ENCODE data around the gene TCF19.

The TCF19 gene

DNA sequence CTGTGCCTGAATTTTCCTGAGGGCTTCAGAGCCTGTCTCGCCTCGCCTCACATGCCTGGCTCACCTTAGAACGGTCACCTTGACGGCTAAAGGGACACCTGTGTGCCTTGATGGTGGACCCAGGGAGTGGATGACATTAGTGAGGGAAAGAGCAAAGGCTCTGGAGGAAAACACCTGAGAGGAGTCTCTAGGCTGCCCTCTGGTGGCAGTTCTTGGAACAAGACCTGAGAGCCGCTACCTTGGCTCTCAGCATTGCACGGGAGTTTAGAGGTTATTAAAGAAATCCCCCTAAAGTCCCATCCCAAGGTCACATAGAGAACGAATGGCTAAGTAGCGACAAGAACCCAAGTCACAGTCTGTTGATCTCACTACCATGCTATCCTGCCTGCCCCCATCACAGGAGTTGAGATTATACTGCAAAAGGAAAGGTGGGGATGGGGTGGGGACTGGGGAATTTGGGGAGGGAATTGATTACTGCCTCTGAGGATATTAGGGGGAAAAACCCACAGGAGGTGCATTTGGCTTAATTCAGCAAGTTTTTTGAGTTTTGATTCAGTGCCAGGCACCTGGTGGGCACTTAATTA is 30.2 kb upstream of the TCF19 start:
- DNase-seq (ENCODE audit: insufficient read length, low spot score) (peak; percentile 70), FAIRE-seq (peak; percentile 62)
- TF ChIP-seq SPI1 (IDR thresholded peaks at IDR 0.05; ENCODE audit: low read depth, low read length) (no peak), TAF1 (IDR thresholded peaks at IDR 0.05; ENCODE audit: low read depth, low read length) (no peak), POLR2A (IDR thresholded peaks at IDR 0.05; ENCODE audit: low read depth, low read length) (no peak), POU2F2 (IDR thresholded peaks at IDR 0.05; ENCODE audit: low read depth, low read length) (no peak)

- TF ChIP-seq PAX5 (IDR thresholded peaks at IDR 0.05; ENCODE audit: insufficient read depth, low read length, severe bottlenecking) (no peak), POLR2AphosphoS5 (IDR thresholded peaks at IDR 0.05; ENCODE audit: low read depth, low read length) (no peak), POU2F2 (IDR thresholded peaks at IDR 0.05; ENCODE audit: low read depth, low read length) (no peak), SPI1 (IDR thresholded peaks at IDR 0.05; ENCODE audit: low read depth, low read length) (no peak), POLR2A (IDR thresholded peaks at IDR 0.05; ENCODE audit: low read depth, low read length) (no peak), TAF1 (IDR thresholded peaks at IDR 0.05; ENCODE audit: low read depth, low read length) (no peak)
- DNase-seq (ENCODE audit: insufficient read length, low spot score) (no peak), FAIRE-seq (no peak)
Observed at GRCh38 chr6:31129130-31129529, 29.3 kb upstream of the TCF19 start.

DNA sequence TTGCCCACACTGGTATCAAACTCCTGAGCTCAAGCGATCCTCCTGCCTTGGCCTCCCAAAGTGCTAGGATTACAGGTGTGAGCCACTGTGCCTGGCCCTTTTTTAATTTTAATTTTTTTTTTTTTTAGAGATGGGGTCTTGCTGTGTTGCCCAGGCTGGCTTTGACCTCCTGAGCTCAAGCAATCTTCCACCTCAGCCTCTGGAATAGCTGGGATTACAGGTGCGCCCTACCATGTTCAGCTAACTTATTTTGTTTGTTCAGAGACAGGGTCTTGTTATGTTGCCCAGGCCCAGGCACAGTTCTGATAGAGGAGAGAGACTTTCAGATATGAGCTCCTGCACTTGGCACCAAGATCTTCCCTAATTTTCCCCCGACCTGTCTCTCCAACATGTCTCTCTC is 27.6 kb upstream of the TCF19 start:
- FAIRE-seq (no peak), DNase-seq (ENCODE audit: insufficient read length, low spot score) (no peak)
- TF ChIP-seq SPI1 (IDR thresholded peaks at IDR 0.05; ENCODE audit: low read depth, low read length) (no peak), TAF1 (IDR thresholded peaks at IDR 0.05; ENCODE audit: low read depth, low read length) (no peak), POLR2A (IDR thresholded peaks at IDR 0.05; ENCODE audit: low read depth, low read length) (no peak), POU2F2 (IDR thresholded peaks at IDR 0.05; ENCODE audit: low read depth, low read length) (no peak), PAX5 (IDR thresholded peaks at IDR 0.05; ENCODE audit: insufficient read depth, low read length, severe bottlenecking) (no peak), POLR2AphosphoS5 (IDR thresholded peaks at IDR 0.05; ENCODE audit: low read depth, low read length) (no peak)

DNA sequence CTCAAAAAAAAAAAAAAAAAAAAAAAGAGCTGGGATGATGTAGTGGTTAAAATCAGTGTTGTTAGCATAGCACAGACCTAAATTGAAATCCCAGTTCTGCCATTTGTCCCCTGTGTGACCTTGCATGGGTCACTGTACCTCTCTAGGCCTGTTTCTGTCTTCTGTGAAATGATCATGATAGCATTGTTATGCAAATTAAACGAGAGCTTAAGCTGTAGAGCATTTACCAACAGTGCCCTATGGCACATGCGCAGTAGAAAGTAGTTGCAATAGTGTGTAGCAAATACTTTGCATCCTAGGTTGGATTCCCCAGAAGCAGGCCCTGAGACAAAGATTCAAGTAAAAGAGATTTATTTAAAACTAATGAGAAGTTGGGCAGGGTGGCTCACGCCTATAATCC is 26.8 kb upstream of the TCF19 start:
- FAIRE-seq = no peak
- TF ChIP-seq TAF1 (IDR thresholded peaks at IDR 0.05; ENCODE audit: low read depth, low read length) = no peak
- no peak for TF ChIP-seq POU2F2 (IDR thresholded peaks at IDR 0.05; ENCODE audit: low read depth, low read length)
- TF ChIP-seq PAX5 (IDR thresholded peaks at IDR 0.05; ENCODE audit: insufficient read depth, low read length, severe bottlenecking) = no peak
- TF ChIP-seq SPI1 (IDR thresholded peaks at IDR 0.05; ENCODE audit: low read depth, low read length) = no peak
- no peak for DNase-seq (ENCODE audit: insufficient read length, low spot score)

DNA sequence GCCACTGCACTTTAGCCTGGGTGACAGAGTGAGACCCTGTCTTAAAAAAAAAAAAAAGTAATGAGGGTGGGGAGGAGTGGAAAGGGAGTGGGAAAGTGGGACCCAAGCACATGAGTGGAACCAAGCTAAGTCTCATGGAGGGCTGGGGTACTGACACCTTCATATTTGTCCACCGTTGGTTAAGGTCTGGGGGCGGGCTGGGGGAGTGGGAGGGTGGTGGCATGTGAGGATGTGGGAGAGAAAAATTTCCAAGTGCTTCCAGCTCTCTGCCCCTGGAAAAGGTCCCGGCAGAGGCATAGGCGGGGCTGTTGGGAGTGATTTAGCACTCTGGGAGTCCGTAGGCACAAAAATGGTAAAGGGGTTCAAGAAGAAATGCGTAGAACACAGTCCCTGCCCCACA is 25.6 kb upstream of the TCF19 start:
- TF ChIP-seq POU2F2 (IDR thresholded peaks at IDR 0.05; ENCODE audit: low read depth, low read length) = no peak
- TF ChIP-seq SPI1 (IDR thresholded peaks at IDR 0.05; ENCODE audit: low read depth, low read length) = no peak
- no peak for TF ChIP-seq POLR2A (IDR thresholded peaks at IDR 0.05; ENCODE audit: low read depth, low read length)
- TF ChIP-seq PAX5 (IDR thresholded peaks at IDR 0.05; ENCODE audit: insufficient read depth, low read length, severe bottlenecking) = no peak
- TF ChIP-seq TAF1 (IDR thresholded peaks at IDR 0.05; ENCODE audit: low read depth, low read length) = no peak
- no peak for TF ChIP-seq POLR2AphosphoS5 (IDR thresholded peaks at IDR 0.05; ENCODE audit: low read depth, low read length)
- no peak for FAIRE-seq
- no peak for DNase-seq (ENCODE audit: insufficient read length, low spot score)

DNA sequence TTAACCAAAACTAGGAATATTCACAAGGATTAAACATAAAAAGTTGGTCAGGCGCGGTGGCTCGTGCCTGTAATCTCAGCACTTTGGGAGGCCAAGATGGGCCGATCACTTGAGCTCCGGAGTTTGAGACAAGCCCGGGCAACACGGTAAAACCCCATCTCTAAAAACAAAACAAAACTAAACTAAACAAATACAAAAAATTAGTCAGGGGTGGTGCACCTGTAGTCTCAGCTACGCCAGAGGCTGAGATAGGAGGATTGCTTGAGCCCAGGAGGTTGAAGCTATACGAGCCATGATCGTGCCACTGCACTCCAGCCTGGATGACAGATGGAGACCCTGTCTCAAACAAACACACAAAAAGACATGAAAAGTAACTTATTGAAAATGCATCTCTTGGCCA is 22.7 kb upstream of the TCF19 start:
- FAIRE-seq (no peak), DNase-seq (ENCODE audit: insufficient read length, low spot score) (no peak)
- TF ChIP-seq POU2F2 (IDR thresholded peaks at IDR 0.05; ENCODE audit: low read depth, low read length) = no peak
- TF ChIP-seq POLR2A (IDR thresholded peaks at IDR 0.05; ENCODE audit: low read depth, low read length) = no peak
- no peak for TF ChIP-seq POLR2AphosphoS5 (IDR thresholded peaks at IDR 0.05; ENCODE audit: low read depth, low read length)
- no peak for TF ChIP-seq TAF1 (IDR thresholded peaks at IDR 0.05; ENCODE audit: low read depth, low read length)
- TF ChIP-seq SPI1 (IDR thresholded peaks at IDR 0.05; ENCODE audit: low read depth, low read length) = no peak
- no peak for TF ChIP-seq PAX5 (IDR thresholded peaks at IDR 0.05; ENCODE audit: insufficient read depth, low read length, severe bottlenecking)

GRCh38 chr6:31138982-31139381 is 19.4 kb upstream of the TCF19 start, which contains the start of gene PSORS1C2:
Gene PSORS1C2 (minus strand): TSS chr6:31139066. CDS start chr6:31139026, 40 bp downstream.
- no peak for FAIRE-seq

DNA sequence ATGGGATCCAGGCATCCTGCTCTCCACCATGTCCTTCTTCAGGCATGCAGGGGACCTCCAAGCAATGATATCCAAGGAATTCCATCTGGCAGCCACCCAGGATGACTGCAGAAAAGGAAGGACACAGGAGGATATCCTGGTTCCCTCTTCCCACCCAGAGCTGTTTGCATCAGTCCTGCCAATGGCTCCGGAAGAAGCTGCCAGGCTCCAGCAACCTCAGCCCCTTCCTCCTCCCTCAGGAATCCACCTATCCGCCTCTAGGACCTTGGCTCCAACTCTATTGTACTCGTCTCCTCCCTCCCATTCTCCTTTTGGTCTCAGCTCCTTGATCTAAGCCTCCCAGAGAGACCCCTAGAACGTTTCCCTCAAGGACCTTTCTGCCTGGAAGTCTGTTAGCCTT is 18.8 kb upstream of the TCF19 start:
- FAIRE-seq (no peak), DNase-seq (ENCODE audit: insufficient read length, low spot score) (no peak)
- TF ChIP-seq POU2F2 (IDR thresholded peaks at IDR 0.05; ENCODE audit: low read depth, low read length) (no peak), PAX5 (IDR thresholded peaks at IDR 0.05; ENCODE audit: insufficient read depth, low read length, severe bottlenecking) (no peak), TAF1 (IDR thresholded peaks at IDR 0.05; ENCODE audit: low read depth, low read length) (no peak), SPI1 (IDR thresholded peaks at IDR 0.05; ENCODE audit: low read depth, low read length) (no peak), POLR2A (IDR thresholded peaks at IDR 0.05; ENCODE audit: low read depth, low read length) (no peak), POLR2AphosphoS5 (IDR thresholded peaks at IDR 0.05; ENCODE audit: low read depth, low read length) (no peak)

More at GRCh38 chr6:31138982-31139381, 19.4 kb upstream of the TCF19 start, which contains the start of gene PSORS1C2:
- DNase-seq (ENCODE audit: insufficient read length, low spot score) = no peak
- TF ChIP-seq POLR2A (IDR thresholded peaks at IDR 0.05; ENCODE audit: low read depth, low read length) (no peak), TAF1 (IDR thresholded peaks at IDR 0.05; ENCODE audit: low read depth, low read length) (no peak), POU2F2 (IDR thresholded peaks at IDR 0.05; ENCODE audit: low read depth, low read length) (no peak), SPI1 (IDR thresholded peaks at IDR 0.05; ENCODE audit: low read depth, low read length) (no peak), PAX5 (IDR thresholded peaks at IDR 0.05; ENCODE audit: insufficient read depth, low read length, severe bottlenecking) (no peak), POLR2AphosphoS5 (IDR thresholded peaks at IDR 0.05; ENCODE audit: low read depth, low read length) (no peak)

- DNase-seq (ENCODE audit: insufficient read length, low spot score) = no peak
- no peak for FAIRE-seq
- no peak for TF ChIP-seq POU2F2 (IDR thresholded peaks at IDR 0.05; ENCODE audit: low read depth, low read length)
- TF ChIP-seq POLR2AphosphoS5 (IDR thresholded peaks at IDR 0.05; ENCODE audit: low read depth, low read length) = no peak
- no peak for TF ChIP-seq PAX5 (IDR thresholded peaks at IDR 0.05; ENCODE audit: insufficient read depth, low read length, severe bottlenecking)
- no peak for TF ChIP-seq TAF1 (IDR thresholded peaks at IDR 0.05; ENCODE audit: low read depth, low read length)
- no peak for TF ChIP-seq SPI1 (IDR thresholded peaks at IDR 0.05; ENCODE audit: low read depth, low read length)
- TF ChIP-seq POLR2A (IDR thresholded peaks at IDR 0.05; ENCODE audit: low read depth, low read length) = no peak
Observed at GRCh38 chr6:31140643-31141042, 17.7 kb upstream of the TCF19 start.

- no peak for FAIRE-seq
Observed at GRCh38 chr6:31142361-31142761, 16.0 kb upstream of the TCF19 start.

More at GRCh38 chr6:31142361-31142761, 16.0 kb upstream of the TCF19 start:
- DNase-seq (ENCODE audit: insufficient read length, low spot score) = no peak
- TF ChIP-seq PAX5 (IDR thresholded peaks at IDR 0.05; ENCODE audit: insufficient read depth, low read length, severe bottlenecking) (no peak), POLR2AphosphoS5 (IDR thresholded peaks at IDR 0.05; ENCODE audit: low read depth, low read length) (no peak)

Data from GM12891 (cell line).